ENCODE results near the gene BHMT2. TPM values are rescaled to one million over a fixed set of nuclear protein-coding genes. Genes with fewer than 3 reads are reported as not detected.

The BHMT2 gene
- polyA plus RNA-seq, 4 donors = 22.3 to 58.5 (median 51.8) TPM

DNA sequence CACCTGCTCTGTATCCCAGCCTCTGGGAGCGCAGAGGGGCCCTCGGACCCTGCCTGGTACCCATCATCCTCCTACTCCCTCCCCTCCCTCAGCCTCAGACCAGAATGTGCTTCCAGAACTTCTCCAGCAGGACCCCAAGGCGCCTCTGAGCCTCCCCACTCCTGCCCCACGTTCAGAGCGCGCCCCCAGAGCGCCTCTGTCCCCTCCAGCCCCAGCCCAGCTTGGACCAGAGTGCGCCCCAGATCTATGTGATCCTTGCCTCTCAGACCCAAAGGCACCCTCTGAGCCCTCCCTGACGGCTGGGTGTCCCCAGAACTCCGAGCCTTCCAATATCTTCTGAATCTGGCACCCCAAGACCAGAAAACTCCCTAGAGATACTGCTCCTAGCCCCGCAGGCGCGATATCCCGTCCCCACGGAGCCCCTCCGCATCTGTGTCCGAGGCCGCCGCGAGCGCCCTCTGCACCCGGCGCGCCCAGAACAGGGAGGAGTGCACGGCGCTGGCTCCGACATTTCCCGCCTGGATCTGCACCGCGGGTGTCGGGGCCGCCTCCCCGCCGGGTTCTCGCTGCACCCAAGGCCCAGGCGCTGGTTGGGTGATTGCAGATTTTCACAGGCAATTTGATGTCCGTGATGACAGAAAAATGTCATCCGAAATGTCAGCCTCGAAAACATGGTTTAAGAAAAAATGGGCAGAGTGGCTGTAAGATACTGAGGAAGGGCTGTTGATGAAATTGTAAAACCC, 42.6 kb downstream of the BHMT2 start:
- DNase-seq (ENCODE audit: low read depth in 4 of 4, low spot score in 2 of 4) = no peak

- DNase-seq (ENCODE audit: low read depth in 4 of 4, low spot score in 2 of 4) = no peak
These were observed 43.1 kb downstream of the BHMT2 start for GRCh38 chr5:79112703-79113058.

GRCh38 chr5:79119486-79119885, 49.9 kb downstream of the BHMT2 start:
- DNase-seq (ENCODE audit: low read depth in 4 of 4, low spot score in 2 of 4) = no peak

GRCh38 chr5:79120221-79120620, 50.7 kb downstream of the BHMT2 start:
- no peak for DNase-seq (ENCODE audit: low read depth in 4 of 4, low spot score in 2 of 4)

DNA sequence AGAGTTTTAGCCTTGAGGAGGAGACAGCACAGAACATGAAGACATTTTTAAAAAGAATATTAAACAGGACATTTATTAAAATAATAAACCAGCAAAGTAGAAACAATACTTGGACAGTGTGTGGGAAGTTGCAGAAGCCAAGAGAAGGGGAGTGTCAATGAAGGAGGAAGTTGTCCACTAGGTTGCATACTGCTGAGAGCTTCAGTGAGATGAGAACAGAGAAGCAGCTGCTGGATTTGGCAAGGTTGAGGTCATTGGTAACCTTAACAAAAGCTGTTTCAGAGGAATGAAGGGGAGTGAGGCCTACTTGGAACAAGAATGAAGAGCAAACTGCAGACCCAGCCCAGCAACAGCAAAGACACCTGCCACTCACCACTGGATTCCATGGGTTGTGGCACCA, 53.4 kb downstream of the BHMT2 start:
- no peak for DNase-seq (ENCODE audit: low read depth in 4 of 4, low spot score in 2 of 4)

- no peak for DNase-seq (ENCODE audit: low read depth in 4 of 4, low spot score in 2 of 4)
These were observed 55.0 kb downstream of the BHMT2 start for GRCh38 chr5:79124607-79125006.

DNA sequence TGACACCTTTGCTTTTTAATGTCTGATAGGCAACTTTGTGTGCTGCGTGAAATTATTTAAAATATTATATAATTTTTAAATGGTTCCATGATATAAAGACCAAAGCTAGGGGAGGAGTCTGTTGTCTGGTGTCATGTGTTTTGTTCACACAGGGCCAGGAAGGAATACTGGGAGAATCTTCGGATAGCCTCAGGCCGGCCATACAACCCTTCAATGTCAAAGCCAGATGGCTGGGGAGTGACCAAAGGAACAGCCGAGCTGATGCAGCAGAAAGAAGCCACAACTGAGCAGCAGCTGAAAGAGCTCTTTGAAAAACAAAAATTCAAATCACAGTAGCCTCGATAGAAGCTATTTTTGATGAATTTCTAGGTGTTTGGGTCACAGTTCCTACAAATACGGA, 61.2 kb downstream of the BHMT2 start:
- DNase-seq (ENCODE audit: low read depth in 4 of 4, low spot score in 2 of 4) = no peak

GRCh38 chr5:79133121-79133656, 63.6 kb downstream of the BHMT2 start:
- peak in 3 of 4 donors; percentile 36 to 38 (median 37) for DNase-seq (ENCODE audit: low read depth in 4 of 4, low spot score in 2 of 4)

- peak; percentile 66 to 91 (median 78) for DNase-seq (ENCODE audit: low read depth in 4 of 4, low spot score in 2 of 4)
These were observed 64.3 kb downstream of the BHMT2 start for GRCh38 chr5:79133657-79134451.

GRCh38 chr5:79135790-79136553, 66.4 kb downstream of the BHMT2 start:
- no peak for DNase-seq (ENCODE audit: low read depth in 4 of 4, low spot score in 2 of 4)

DNA sequence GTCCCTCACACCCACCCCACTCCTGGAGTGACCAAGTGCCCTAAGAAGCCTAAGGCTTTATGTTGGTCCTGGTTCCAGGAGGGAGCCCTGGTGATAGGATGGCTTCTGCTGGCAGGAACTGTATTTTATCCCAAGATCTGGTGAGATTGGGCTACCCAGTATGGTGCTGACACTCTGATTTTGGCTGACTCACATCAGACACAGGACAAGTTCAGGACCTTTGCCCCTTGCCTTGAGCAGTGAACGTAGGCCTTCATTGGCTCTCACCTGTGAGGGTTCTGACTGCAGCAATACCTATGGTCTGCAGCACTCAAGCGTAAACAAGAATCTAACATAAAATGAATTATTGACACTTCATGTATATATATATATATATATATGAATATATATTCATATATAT, 67.1 kb downstream of the BHMT2 start:
- no peak for DNase-seq (ENCODE audit: low read depth in 4 of 4, low spot score in 2 of 4)

Other genes starting within 250 kb of the BHMT2 start
- gene ARSB, start 84.5 kb upstream of the BHMT2 start, polyA plus RNA-seq (ENCODE audit: insufficient read length in 4 of 4) = 10 to 100 TPM; 17.6 to 20.6 (median 19.0) TPM
- 10 to 100 TPM; 13.0 to 26.0 (median 23.1) TPM for gene DMGDH, start 93 bp upstream of the BHMT2 start, polyA plus RNA-seq (ENCODE audit: insufficient read length in 4 of 4)
- gene BHMT, start 42.0 kb downstream of the BHMT2 start, polyA plus RNA-seq (ENCODE audit: insufficient read length in 4 of 4) = 100 to 1,000 TPM; 225 to 404 (median 280) TPM
- gene JMY, start 166.4 kb downstream of the BHMT2 start, polyA plus RNA-seq (ENCODE audit: insufficient read length in 4 of 4) = 10 to 100 TPM; 21.3 to 29.0 (median 24.4) TPM